AG09319 (cell line): ENCODE measurements around the gene MAP2K1.
"Not testable (repeated sequence)": the region's sequence is repeated elsewhere in the genome, so short reads cannot be mapped to it uniquely, and the experiment has no call there.

Experiments
- DNase-seq: peaks from one replicate; pipeline ENCODE4 v3.0.0-alpha.2; 2010; ENCODE audit warnings: low read depth; ENCODE audit errors: extremely low read depth
- CTCF ChIP-seq: IDR thresholded peaks from 2 replicates; pipeline ENCODE4 v1.5.1; 2011; ENCODE audit warnings: low read depth, mild to moderate bottlenecking, inconsistent platforms, low read length, moderate library complexity

The MAP2K1 gene

GRCh38 chr15:66452971-66453580, 66.4 kb downstream of the MAP2K1 start:
- DNase-seq, result no peak
- no peak for TF ChIP-seq CTCF

- TF ChIP-seq CTCF, result no peak
- no peak for DNase-seq
Measured at GRCh38 chr15:66454143-66454542, 67.4 kb downstream of the MAP2K1 start.

- DNase-seq, result no peak
- TF ChIP-seq CTCF, result no peak
Measured at GRCh38 chr15:66456211-66456610, 69.5 kb downstream of the MAP2K1 start.

DNA sequence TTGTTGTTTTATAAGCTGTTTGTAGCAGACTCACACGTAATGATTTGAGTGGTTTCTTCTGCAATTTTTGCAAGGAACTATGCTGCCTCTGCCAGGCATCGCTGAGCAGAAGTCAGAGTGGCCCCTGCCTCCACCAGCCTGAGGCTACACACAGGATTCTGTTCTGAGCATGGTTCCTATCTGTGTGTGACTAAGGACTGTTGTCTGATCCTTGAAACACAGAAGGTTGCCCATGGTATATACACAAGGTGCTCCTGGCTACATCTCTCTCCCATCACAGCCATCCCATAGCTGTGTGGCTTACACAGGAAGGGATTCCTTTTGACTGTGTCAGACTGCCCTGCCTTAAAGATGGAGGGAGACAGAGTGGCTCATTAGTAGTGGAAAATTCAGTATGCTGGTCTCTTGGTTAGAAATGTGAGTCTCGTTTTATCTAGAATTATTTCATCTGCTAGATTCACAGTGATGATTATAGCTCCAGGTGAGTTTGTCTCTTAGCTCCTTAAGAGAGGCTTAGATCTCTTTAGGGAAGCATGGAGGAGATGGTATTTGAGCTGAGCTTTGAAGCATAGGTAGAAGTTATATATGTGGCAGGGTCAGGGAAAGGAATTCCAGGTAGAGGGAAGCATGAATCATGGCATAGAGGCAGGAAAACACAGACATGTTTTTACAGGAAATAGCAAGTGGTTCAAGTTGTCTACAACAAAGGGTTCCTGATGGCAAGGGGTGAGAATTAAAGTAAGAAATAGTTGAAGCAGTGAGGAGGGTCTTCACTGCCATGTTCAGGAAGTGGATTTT, 73.3 kb downstream of the MAP2K1 start:
- DNase-seq, result no peak
- TF ChIP-seq CTCF, result no peak

- DNase-seq, result not testable (repeated sequence)
Measured at GRCh38 chr15:66461294-66461693, 74.6 kb downstream of the MAP2K1 start.

DNA sequence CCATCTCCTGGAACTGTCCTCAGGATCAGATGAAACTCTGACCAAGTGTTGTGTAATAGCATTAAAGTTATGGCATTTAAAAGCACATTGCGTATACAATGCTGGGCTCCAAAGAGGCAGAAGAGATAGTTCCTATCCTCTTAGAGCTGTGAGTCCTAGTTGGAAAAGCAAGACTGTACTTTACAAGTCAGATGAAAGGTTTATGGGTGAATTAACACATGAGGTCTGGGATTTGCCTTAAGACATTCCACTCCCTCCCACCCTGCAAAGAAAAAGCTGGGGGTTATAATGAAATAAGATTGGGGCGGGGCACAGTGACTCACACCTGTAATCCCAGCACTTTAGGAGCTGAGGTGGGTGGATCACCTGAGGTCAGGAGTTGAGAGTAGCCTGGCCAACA, 75.2 kb downstream of the MAP2K1 start:
- no peak for TF ChIP-seq CTCF
- no peak for DNase-seq

DNA sequence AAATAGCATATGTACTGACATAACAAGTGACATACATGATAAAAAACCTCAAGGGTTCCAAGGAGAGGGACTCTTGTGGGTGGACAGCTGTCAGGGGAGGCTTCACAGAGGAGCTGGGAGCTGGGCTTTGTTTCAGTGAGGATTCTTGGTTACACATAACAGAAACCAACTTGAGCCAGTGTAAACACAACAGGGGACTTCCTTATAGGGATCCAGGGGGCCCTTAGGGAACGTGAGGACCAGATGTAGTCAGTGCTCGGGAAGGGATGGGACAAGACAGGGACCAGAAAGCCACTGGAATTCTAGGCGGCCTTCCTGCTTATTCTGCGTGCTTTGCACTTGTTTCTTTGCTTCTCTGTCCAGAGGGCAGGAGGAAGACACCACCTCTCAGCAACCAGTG, 75.9 kb downstream of the MAP2K1 start:
- no peak for TF ChIP-seq CTCF
- no peak for DNase-seq

- not testable (repeated sequence) for DNase-seq
Measured at GRCh38 chr15:66465294-66465693, 78.6 kb downstream of the MAP2K1 start.

- DNase-seq, result not testable (repeated sequence)
Measured at GRCh38 chr15:66467162-66468040, 80.7 kb downstream of the MAP2K1 start.

- not testable (repeated sequence) for DNase-seq
Measured at GRCh38 chr15:66470825-66471224, 84.1 kb downstream of the MAP2K1 start.
